SU-DHL-6 (cell line): ENCODE data around the gene FEM1C.

Source experiments
- H2AFZ ChIP-seq: fragments of 200-600 bp; sonication (generic); 2 replicates; pipeline ENCODE4 v1.6.1; 2014; ENCODE audit warnings: low read depth, mild to moderate bottlenecking, moderate library complexity, mixed read lengths, antibody characterized with exemption, low read length; ENCODE audit not compliant: severe bottlenecking
- H3F3A ChIP-seq: fragments of 200-600 bp; shearing (Covaris generic); 2 replicates; pipeline ENCODE4 v1.6.0; 2016; ENCODE audit warnings: antibody characterized with exemption, mild to moderate bottlenecking; ENCODE audit not compliant: insufficient read depth
- H3K27ac ChIP-seq: fragments of 200-600 bp; sonication (generic); 2 replicates; pipeline ENCODE4 v1.5.1; 2016; ENCODE audit warnings: low read depth, mild to moderate bottlenecking, low read length, moderate library complexity, mixed read lengths
- H3K27me3 ChIP-seq: fragments of 200-600 bp; sonication (generic), shearing (Covaris generic); 2 replicates; pipeline ENCODE4 v1.6.0; 2014; ENCODE audit warnings: mild to moderate bottlenecking, low read length
- H3K36me3 ChIP-seq: fragments of 200-600 bp; sonication (generic); 2 replicates; pipeline ENCODE4 v1.6.1; 2014; ENCODE audit warnings: mild to moderate bottlenecking, low read length, mixed read lengths
- H3K4me2 ChIP-seq: fragments of 300-600, 200-600 bp; shearing (Covaris generic), sonication (generic); 2 replicates; pipeline ENCODE4 v1.6.0; 2014; ENCODE audit warnings: low read length, low read depth, mild to moderate bottlenecking; ENCODE audit not compliant: poor library complexity, severe bottlenecking
- H3K4me3 ChIP-seq: fragments of 200-600 bp; sonication (generic); 2 replicates; pipeline ENCODE4 v1.5.1; 2014; ENCODE audit warnings: antibody characterized with exemption, low read length, mild to moderate bottlenecking, mixed read lengths; ENCODE audit not compliant: insufficient read depth, poor library complexity, severe bottlenecking
- H3K79me2 ChIP-seq: fragments of 200-600 bp; sonication (generic); 2 replicates; pipeline ENCODE4 v1.6.1; 2014; ENCODE audit warnings: mild to moderate bottlenecking, low read length, moderate library complexity; ENCODE audit not compliant: insufficient read depth
- H3K9ac ChIP-seq: fragments of 200-600 bp; sonication (generic); 2 replicates; pipeline ENCODE4 v1.7.0; 2014; ENCODE audit warnings: mild to moderate bottlenecking, low read length
- H3K9me2 ChIP-seq: fragments of 200-600 bp; sonication (generic); replicated peaks from 2 replicates; pipeline ENCODE4 v1.6.1; 2014; ENCODE audit warnings: low read length; ENCODE audit not compliant: insufficient read depth
- H3K9me3 ChIP-seq: fragments of 200-600 bp; sonication (generic); 2 replicates; pipeline ENCODE4 v1.6.1; 2014; ENCODE audit warnings: low read length, mixed read lengths; ENCODE audit not compliant: insufficient read depth
- H4K20me1 ChIP-seq: fragments of 200-600 bp; sonication (generic); 2 replicates; pipeline ENCODE4 v1.6.1; 2014; ENCODE audit warnings: low read depth, mild to moderate bottlenecking, antibody characterized with exemption, low read length, moderate library complexity, mixed read lengths
- CTCF ChIP-seq: fragments of 200-600 bp; sonication (generic); IDR thresholded peaks from one replicate; pipeline ENCODE4 v1.5.1; 2017; ENCODE audit warnings: antibody characterized with exemption, mild to moderate bottlenecking, low read length, moderate library complexity; ENCODE audit not compliant: insufficient read depth, poor library complexity, severe bottlenecking
- EZH2phosphoT487 ChIP-seq: fragments of 200-600 bp; sonication (generic), shearing (Covaris generic); conservative IDR thresholded peaks from 2 replicates; pipeline ENCODE4 v1.6.1; 2018; ENCODE audit warnings: mild to moderate bottlenecking, antibody characterized with exemption, low read length, moderate library complexity, mixed read lengths

Gene FEM1C

DNA sequence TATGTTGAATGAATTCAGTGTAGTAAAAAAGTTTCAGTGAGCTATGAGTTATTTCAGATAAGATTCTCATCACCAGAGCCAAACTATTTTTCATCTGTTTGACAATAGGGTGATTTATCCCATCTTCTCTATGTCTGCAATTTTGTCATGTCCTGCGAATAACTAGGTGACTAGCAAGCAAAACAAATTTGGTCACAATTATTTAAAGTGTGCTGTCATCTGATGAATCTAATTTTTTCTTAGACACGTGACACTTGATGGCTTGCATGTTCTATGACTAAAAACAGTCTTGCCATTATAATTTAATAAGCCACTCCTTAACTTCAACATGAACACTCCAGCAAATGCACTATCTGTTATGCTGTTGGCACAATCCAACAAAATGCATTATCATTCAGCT is 35.0 kb downstream of the FEM1C start:
- Histone ChIP-seq H3F3A (no peaks in the 10 kb centered on the region), H4K20me1 (no peaks in the 10 kb centered on the region)
- TF ChIP-seq CTCF (no peak), EZH2phosphoT487 (no peak)

GRCh38 chr5:115507681-115508080 is 36.9 kb downstream of the FEM1C start:
- no peaks in the 10 kb centered on the region for H3K27me3 ChIP-seq
- no peaks in the 10 kb centered on the region for H3K36me3 ChIP-seq
- H4K20me1 ChIP-seq, result no peaks in the 10 kb centered on the region
- H3K79me2 ChIP-seq, result no peaks in the 10 kb centered on the region
- H3K9me2 ChIP-seq, result no peaks in the 10 kb centered on the region
- no peak overlapping the region for H3K27ac ChIP-seq
- no peak overlapping the region for H3K9ac ChIP-seq
- H3F3A ChIP-seq, result no peaks in the 10 kb centered on the region
- H3K4me2 ChIP-seq, result no peak overlapping the region
- H3K9me3 ChIP-seq, result no peaks in the 10 kb centered on the region
- TF ChIP-seq EZH2phosphoT487, result no peak
- TF ChIP-seq CTCF, result no peak
- no peak overlapping the region for H2AFZ ChIP-seq
- no peak overlapping the region for H3K4me3 ChIP-seq

More for the DNA sequence above, 35.0 kb downstream of the FEM1C start:
- H3K9me3 ChIP-seq, result no peaks in the 10 kb centered on the region
- H3K9me2 ChIP-seq, result no peaks in the 10 kb centered on the region
- H3K36me3 ChIP-seq, result no peaks in the 10 kb centered on the region
- H2AFZ ChIP-seq, result no peak overlapping the region
- H3K4me3 ChIP-seq, result no peak overlapping the region
- H3K9ac ChIP-seq, result no peak overlapping the region
- no peaks in the 10 kb centered on the region for H3K79me2 ChIP-seq
- no peak overlapping the region for H3K27ac ChIP-seq
- no peaks in the 10 kb centered on the region for H3K27me3 ChIP-seq
- no peak overlapping the region for H3K4me2 ChIP-seq

DNA sequence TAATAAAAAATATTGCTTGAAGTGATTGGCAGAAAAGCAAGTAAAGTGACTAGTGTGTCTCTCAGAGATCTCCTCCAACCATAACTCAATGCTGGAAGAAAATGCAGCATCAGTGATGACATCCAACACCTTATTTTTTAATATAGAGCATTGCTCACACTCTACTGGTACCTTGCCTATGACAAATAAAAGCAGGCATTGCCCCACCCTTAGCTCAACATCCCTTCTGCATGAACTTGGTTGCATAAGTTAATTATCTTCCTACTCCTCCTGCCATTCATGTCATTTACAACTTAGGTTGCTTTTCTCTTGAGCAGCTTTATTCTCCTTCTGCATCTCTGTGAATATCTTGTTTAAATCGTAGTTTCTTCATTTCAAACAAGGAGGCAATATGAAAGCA is 41.2 kb downstream of the FEM1C start:
- H3K9me2 ChIP-seq, result no peaks in the 10 kb centered on the region
- no peak overlapping the region for H3K4me2 ChIP-seq
- no peaks in the 10 kb centered on the region for H3F3A ChIP-seq
- H3K79me2 ChIP-seq, result no peaks in the 10 kb centered on the region
- H3K36me3 ChIP-seq, result no peaks in the 10 kb centered on the region
- H3K9me3 ChIP-seq, result no peaks in the 10 kb centered on the region
- H3K27ac ChIP-seq, result no peak overlapping the region
- H3K4me3 ChIP-seq, result no peak overlapping the region
- no peaks in the 10 kb centered on the region for H3K27me3 ChIP-seq
- H4K20me1 ChIP-seq, result no peaks in the 10 kb centered on the region
- H2AFZ ChIP-seq, result no peak overlapping the region
- TF ChIP-seq EZH2phosphoT487 (no peak), CTCF (no peak)
- no peak overlapping the region for H3K9ac ChIP-seq
